ENCODE data around the gene PTPRM.

DNA sequence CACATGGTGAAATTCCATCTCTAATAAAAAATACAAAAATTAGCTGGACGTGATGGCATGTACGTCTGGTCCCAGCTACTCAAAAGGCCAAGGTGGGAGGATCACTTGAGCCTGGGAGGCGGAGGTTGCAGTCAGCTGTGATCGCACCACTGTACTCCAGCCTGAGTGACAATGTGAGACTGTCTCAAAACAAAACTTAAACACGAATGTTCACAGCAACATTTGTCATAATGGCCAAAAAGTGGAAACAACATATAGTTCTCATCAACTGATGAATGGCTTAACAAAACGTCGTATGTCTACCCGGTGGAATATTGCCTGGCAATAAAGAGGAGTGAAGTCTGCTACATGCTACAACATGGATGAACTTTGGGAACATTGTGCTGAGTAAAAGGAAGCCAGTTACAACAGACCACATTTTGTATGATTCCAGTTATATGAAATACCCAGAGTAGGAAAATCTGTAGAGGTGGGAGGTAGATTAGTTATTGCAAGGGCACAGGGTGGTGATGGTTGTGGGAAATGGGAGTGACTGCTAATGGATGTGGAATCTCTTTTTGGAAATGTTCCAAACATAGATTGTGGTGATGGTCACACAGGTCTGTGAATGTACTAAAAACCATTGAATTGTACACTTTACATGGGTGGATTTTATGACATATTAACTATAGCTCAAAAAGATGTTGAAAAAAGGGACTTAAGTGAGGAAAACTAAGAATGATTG, 478.2 kb downstream of the PTPRM start:
- TF ChIP-seq CTCF (IDR thresholded peaks at IDR 0.05) (no peak), POLR2A (IDR thresholded peaks at IDR 0.05) (no peak)
